Osteoblast (primary cell): Measurements from ENCODE around the gene KRTAP5-6. TPM values are rescaled to one million over a fixed set of nuclear protein-coding genes. Genes with fewer than 3 reads are reported as not detected.
"Not testable (repeated sequence)": the region's sequence is repeated elsewhere in the genome, so short reads cannot be mapped to it uniquely, and the experiment has no call there.

Experiments used
- DNase-seq: peaks from one replicate; pipeline ENCODE4 v3.0.0; 2011; ENCODE audit warnings: low spot score, mixed read lengths; ENCODE audit not compliant: insufficient read length; ENCODE audit errors: missing footprints
- H2AFZ ChIP-seq: 2 replicates; pipeline ENCODE4 v1.6.0; 2011; ENCODE audit warnings: mild to moderate bottlenecking, low read length
- H3K27ac ChIP-seq: 2 replicates; pipeline ENCODE4 v1.5.1; 2011; ENCODE audit warnings: mild to moderate bottlenecking, low read depth, low read length, moderate library complexity
- H3K27me3 ChIP-seq: 2 replicates; pipeline ENCODE4 v1.6.0; 2012; ENCODE audit warnings: mild to moderate bottlenecking, control low read depth, inconsistent platforms, low read length, moderate library complexity; ENCODE audit not compliant: insufficient read depth
- H3K36me3 ChIP-seq: 2 replicates; pipeline ENCODE4 v1.5.1; 2011; ENCODE audit warnings: mild to moderate bottlenecking, low read length, control low read depth, moderate library complexity; ENCODE audit not compliant: insufficient read depth
- H3K4me1 ChIP-seq: 2 replicates; pipeline ENCODE4 v1.5.1; 2011; ENCODE audit warnings: mild to moderate bottlenecking, low read length, control low read depth, moderate library complexity; ENCODE audit not compliant: insufficient read depth
- H3K4me2 ChIP-seq: 2 replicates; pipeline ENCODE4 v1.6.0; 2011; ENCODE audit warnings: mild to moderate bottlenecking, low read length; ENCODE audit not compliant: insufficient read depth
- H3K4me3 ChIP-seq: fragments of 200-600 bp; sonication (generic); 3 replicates; pipeline ENCODE4 v1.5.1; 2012; ENCODE audit warnings: mild to moderate bottlenecking, low read length, inconsistent platforms; ENCODE audit not compliant: insufficient read depth
- H3K79me2 ChIP-seq: 2 replicates; pipeline ENCODE4 v1.6.0; 2012; ENCODE audit warnings: mild to moderate bottlenecking, low read length, control low read depth, inconsistent platforms; ENCODE audit not compliant: insufficient read depth
- H3K9me3 ChIP-seq: 2 replicates; pipeline ENCODE4 v1.5.1; 2011; ENCODE audit warnings: low read depth, low read length, control low read depth
- H4K20me1 ChIP-seq: 2 replicates; pipeline ENCODE4 v1.6.0; 2012; ENCODE audit warnings: mild to moderate bottlenecking, low read length, control low read depth; ENCODE audit not compliant: insufficient read depth
- total RNA-seq: library from RNA; depleted of rRNA; stranded (reverse); fragments of >200 nt; gene quantifications from 2 replicates; pipeline ENCODE4 v1.2.3, GENCODE V29; 2012

The KRTAP5-6 gene
- total RNA-seq, 1 donor = not detected

GRCh38 chr11:1683904-1684572 is 13.0 kb upstream of the KRTAP5-6 start:
- not testable (repeated sequence) for H3K4me2 ChIP-seq, H3K79me2 ChIP-seq, H3K36me3 ChIP-seq, H4K20me1 ChIP-seq, H3K27ac ChIP-seq, H3K4me3 ChIP-seq, H2AFZ ChIP-seq, H3K4me1 ChIP-seq, H3K27me3 ChIP-seq, H3K9me3 ChIP-seq, DNase-seq

DNA sequence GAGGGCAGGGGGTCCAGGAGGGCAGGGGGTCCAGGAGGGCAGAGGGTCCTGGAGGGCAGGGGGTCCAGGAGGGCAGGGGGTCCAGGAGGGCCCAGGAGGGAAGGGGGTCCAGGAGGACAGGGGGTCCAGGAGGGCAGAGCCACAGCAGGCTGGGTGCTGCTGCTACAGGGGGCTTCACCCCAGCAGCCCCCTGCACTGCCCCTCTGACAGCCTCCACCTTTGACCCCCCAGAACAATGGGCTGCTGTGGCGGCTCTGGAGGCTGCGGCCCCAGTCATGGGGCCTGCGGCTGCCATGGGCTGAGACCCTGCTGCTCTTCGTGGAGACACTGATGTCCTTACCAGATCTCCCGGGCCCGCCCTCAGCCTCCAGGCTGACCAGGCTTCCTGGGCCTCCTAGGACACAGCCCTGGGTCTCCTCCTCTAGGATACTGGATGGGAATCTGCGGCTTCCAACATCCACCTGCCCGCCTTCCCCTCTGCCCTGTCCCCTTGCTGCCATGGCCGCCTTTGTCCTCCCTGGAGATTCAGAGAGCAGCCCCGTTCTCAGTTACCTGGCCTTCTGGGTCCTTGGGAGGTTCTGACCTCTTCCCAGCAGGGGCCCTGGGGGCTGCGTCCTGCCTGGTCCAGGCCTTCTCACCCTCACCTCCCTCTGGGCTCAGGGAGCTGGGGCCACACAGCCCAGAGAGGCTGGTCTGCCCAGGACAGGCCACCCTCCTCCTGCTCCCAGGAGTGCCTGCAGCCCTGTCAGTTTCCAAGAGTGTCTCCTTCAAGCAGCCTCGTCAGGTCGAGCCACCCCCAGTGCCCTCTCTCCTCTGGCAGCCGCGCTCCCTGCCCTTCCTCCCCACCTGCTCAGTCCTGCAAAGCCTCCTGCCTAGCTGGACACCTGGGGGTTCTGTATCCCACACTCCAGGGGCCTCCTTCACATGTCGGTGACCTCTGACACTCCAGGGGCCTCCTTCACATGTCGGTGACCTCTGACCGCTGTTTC is 11.8 kb upstream of the KRTAP5-6 start:
- H3K79me2 ChIP-seq, H2AFZ ChIP-seq, H3K4me1 ChIP-seq, H4K20me1 ChIP-seq, H3K4me3 ChIP-seq, H3K27me3 ChIP-seq, H3K4me2 ChIP-seq, H3K9me3 ChIP-seq, H3K27ac ChIP-seq, H3K36me3 ChIP-seq: not testable (repeated sequence)
- peak; percentile 30 for DNase-seq

GRCh38 chr11:1686220-1686619 is 10.8 kb upstream of the KRTAP5-6 start:
- not testable (repeated sequence) for H3K36me3 ChIP-seq, H4K20me1 ChIP-seq, H2AFZ ChIP-seq, H3K9me3 ChIP-seq, H3K27ac ChIP-seq, H3K4me2 ChIP-seq, H3K79me2 ChIP-seq, H3K4me1 ChIP-seq, DNase-seq, H3K4me3 ChIP-seq
- H3K27me3 ChIP-seq = peaks cover 10% of the 10 kb centered on the region

GRCh38 chr11:1688336-1688947 is 8.6 kb upstream of the KRTAP5-6 start:
- peaks cover 20% of the 10 kb centered on the region for H3K27me3 ChIP-seq
- H3K27ac ChIP-seq, DNase-seq, H3K4me2 ChIP-seq, H4K20me1 ChIP-seq, H3K36me3 ChIP-seq, H2AFZ ChIP-seq, H3K9me3 ChIP-seq, H3K79me2 ChIP-seq, H3K4me1 ChIP-seq, H3K4me3 ChIP-seq: not testable (repeated sequence)

DNA sequence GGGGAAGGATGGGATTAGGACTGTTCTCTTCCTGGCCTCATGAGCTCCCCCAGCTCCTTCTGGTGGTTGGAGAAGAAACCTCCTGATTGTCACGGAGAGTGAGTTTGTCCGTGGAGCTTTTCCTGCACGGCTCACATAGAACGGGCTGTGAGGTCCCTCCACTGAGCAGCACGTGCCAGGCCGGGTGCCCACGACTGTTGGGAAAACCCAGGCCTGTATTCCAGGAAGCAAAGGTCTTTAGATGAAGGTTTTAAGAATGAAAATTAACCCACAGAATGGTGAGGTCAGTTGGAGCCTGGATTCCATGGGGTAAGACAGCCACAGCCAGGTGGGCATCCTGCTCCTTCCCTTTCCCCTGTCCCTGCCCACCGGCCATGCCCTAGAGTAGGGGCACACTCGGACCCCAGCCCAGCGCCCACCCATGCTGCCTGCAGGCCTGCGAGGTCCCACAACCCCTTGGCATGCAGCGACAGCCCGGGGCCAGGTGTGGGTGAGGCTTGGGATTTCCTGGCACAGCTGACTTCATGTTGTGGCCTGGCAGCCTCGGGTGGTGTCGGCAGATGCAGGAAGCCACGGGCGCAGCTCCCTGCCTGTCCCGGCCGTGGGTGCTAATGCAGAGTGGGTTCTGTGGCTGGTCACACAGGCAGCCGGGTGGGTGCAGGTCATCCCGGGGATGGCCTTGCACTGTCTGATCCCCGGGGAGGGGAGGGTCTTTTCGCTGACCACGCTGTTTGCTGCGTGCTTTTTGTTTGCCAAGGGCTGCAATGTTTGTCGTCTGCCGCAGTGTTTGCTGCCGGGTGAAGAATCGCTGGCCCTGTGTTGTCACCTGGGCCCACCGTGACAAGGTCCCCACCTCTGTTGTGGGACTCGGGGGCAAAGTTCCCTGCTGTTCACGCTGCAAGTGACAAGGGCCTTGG is 7.5 kb upstream of the KRTAP5-6 start:
- not testable (repeated sequence) for H3K4me2 ChIP-seq, H2AFZ ChIP-seq, H3K36me3 ChIP-seq, H3K4me1 ChIP-seq, H4K20me1 ChIP-seq, H3K79me2 ChIP-seq, H3K9me3 ChIP-seq, H3K4me3 ChIP-seq, H3K27ac ChIP-seq
- peaks cover 20% of the 10 kb centered on the region for H3K27me3 ChIP-seq
- peak; percentile 49 for DNase-seq
